HG03378 (cell line): ENCODE measurements around the gene TTC7B.

Experiments
- ATAC-seq: cut with Tn5 transposase; IDR thresholded peaks from one replicate; pipeline ENCODE4 v1.9.1; 2021; ENCODE audit warnings: mild to moderate bottlenecking, moderate library complexity; ENCODE audit not compliant: unreplicated experiment

Gene TTC7B

GRCh38 chr14:90677484-90678050 lies 138.7 kb downstream of the TTC7B start:
- ATAC-seq, result no peak

- ATAC-seq, result no peak
Measured at GRCh38 chr14:90676912-90677311, 139.3 kb downstream of the TTC7B start.

DNA sequence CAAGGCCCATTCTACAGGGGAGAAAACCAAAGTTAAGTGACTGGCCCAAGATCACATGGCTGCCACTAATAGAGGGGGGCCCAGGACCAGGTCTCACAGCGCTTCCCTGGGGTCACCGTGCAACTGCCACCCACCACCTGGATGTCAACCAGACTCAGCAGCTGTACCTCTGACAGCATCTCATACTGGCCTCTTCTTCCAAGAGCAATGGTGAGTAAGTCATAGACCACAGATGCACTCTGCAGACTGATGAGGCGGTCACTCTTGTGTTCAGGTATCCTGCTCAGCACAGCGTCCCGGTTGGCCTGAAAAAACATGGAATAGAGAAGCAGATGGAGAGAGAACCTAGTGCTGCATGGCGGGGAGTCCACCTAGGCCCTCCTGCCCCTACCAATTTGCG lies 139.9 kb downstream of the TTC7B start:
- no peak for ATAC-seq

DNA sequence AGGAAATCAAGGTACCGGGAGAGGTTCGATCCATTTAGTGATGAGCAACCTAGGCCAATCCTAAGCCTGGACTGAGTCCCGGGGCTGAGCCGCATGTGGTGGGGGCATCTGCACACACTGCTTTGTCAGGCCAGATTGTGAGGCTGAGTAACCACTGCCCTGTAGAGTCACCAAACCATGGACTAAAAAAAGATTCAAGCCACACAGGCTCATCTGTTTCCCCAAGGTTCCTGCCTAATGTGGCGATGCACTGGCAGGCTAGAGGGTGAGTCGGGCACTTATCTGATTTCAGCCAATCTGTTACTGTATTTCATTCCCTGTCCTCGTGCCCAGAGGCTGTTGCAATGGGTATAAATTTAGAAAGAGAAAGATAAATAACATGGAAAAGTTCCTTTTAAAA lies 140.8 kb downstream of the TTC7B start:
- no peak for ATAC-seq

DNA sequence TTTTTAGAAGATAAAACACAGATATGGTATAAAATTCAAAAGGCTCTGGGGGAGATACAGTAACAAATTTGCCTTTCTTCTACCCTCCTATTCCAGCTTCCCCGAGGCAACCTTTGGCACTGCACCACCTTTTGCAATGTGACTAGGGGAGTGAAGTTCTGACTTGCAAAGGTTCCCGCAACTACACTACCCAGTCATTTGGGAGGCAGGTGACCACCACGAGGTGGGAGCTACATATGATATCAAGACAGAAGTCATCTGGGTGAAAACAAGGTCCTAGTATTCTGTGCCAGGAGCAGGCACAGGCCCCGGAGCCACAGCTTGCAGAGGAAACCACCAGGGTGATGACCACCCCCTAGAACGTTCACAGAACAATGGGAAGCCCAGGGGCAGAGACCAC lies 141.5 kb downstream of the TTC7B start:
- ATAC-seq, result no peak

DNA sequence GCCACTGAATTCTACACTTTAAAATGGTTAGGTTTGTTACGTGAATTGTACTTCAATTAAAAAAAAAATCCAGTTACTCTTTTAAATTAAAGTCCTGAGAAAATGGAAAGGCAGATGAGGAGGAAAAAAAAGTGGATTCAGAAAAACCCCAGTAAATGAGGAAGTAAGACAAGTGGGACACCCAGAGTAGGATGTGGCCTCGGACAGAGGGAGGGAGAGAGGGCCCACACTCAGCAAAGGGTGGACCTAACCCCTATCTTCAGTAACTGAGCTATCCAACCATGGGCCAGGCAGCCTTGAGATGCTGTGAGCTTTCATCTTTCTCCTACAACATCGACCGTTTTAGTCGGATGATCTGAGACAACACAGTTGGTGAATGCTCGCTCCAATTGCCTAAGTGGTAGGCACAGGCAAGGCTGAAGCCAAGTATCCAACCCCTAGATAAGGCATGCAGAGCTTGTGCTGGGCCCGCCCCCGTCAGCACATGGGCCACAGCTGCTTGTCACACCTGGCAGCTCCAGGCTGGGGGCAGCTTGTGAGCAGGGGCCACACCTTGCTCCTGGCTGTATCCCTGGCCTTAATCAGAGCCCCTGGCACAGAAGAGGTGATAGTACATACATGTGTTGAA lies 142.1 kb downstream of the TTC7B start:
- ATAC-seq, result no peak

DNA sequence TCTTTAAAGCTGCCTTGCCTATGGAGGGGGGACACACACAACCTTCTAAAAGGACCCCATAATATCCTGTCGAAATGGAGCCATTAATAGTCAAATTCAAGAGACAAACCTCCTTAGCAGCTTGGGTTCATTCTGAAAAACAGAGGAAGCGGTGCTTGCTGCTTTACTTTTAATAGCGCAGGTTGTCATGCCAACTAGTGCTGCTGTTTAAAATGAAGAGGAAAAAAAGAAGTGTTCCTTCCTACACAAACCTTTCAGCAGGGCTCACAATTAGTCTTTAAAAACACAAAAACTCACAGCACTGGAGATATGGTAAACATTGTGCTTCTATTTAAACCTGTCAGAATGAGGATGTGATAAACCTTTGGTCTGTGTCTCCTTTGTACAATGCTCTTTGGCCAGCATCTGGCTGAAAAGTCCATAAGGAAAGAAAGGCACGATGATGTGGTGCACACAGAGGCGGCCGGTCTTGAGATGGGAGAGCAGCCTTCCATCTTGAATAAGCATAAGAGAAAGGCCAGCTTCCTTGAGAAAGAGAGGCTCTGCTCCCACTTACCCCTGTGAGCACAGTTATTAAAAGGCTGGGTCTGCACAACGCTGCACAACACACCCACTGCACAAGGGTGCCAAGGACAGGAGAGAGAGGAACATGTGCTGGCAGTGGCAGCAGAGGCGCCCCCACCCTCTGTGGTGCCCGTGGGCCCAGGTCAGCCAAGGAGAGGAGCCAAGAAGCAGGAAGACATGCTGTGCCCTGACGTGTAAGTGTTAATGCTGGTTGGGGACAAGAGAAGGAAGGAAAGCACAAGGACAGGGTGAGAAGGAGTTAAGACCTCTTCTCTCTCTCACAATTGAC lies 144.6 kb downstream of the TTC7B start:
- ATAC-seq, result no peak

DNA sequence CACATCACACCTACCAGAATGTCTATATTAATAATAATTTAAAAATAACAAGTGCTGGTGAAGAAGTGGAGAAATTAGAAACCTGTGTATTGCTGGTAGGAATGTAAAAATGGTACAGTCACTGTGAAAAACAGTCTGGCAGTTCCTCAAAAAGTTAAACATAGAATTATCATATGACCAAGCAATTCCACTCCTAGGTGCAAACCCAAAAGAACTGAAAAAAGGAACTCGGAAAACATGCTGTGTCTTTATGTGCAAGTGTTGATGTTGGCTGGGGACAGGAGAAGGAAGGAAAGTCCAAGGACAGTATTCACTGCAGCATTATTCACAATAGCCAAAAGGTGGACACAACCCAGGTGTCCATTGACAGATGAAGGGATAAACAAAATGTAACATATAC lies 146.5 kb downstream of the TTC7B start:
- no peak for ATAC-seq

DNA sequence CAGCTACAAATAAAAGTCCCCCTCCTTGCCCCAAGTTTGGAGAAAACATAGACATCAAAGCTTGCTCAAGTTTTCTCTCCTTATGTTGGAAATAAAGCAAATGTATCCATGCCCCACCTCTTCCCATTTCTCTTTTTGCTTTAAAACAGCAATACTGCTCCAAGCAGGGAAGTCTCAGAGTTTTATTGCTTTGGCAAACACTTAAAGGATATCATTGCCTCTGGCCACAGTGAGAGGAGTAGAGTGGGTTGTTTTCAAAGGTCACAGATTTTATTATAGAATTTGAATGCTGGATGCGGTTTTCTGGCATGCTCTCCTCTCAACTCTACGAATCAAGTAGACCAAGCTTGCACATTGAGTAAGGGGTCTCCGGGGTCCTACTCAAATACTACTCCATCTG lies 149.7 kb downstream of the TTC7B start:
- no peak for ATAC-seq

- ATAC-seq, result no peak
Measured at GRCh38 chr14:90665321-90666000, 150.8 kb downstream of the TTC7B start.

DNA sequence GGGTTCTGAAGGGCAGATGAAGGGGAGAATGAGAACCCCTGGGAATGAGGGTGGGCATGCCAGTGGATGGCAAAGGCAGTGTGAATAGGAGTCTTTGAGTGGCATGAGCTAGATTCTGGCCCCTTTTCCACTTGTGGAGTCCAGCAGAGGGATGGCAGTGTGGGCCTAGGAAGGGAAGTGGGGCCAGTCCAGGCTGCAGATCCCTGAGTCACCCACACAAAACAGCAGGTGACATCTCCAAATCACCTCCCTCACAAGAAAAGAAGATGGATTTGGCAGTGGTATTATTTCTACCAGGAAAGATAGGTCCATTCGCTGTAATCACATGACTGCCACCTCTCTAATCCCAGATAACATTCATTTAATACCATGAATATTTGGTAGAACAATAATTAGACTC lies 151.3 kb downstream of the TTC7B start:
- ATAC-seq, result no peak

DNA sequence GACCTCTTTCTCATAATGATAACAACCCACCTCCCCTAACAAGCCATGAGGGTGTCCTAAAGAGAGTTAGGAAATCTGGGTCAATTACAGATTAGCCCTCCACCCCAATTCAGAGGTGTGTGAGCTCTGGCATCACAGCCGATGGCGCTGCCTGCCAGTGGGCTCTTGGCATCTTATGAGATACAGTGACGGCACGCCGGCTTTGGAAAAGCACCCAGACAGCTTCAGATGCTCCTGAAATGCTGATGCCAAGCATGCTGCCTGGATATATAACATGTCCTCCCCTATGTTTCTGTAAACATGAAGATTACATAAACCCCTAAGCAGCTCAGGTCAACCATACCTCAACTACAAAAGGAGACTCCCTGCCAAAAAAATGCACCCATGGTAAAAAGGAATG lies 152.6 kb downstream of the TTC7B start:
- ATAC-seq, result no peak

- no peak for ATAC-seq
Measured at GRCh38 chr14:90663140-90663539, 153.1 kb downstream of the TTC7B start.

- no peak for ATAC-seq
Measured at GRCh38 chr14:90661866-90662265, 154.4 kb downstream of the TTC7B start.

- no peak for ATAC-seq
Measured at GRCh38 chr14:90660865-90661570, 155.2 kb downstream of the TTC7B start.

DNA sequence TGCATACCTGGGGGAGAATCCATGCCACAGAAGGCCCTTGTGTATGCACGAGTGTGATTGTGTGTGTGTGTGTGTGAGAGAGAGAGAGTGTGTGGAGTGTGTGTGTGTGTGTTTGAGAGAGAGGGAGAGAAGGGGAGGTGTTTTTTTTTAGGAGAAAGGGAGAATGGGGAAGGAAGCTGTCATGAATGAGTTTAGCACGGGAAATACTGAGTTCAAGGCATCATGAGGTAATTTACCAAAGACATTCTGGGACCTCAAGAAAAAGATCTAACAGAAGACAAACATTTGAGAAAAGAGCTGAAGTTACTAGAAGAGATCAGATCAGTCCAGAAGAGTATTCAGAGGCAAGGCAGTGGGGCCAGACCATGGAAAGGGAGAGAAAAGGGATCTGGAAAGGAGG lies 157.1 kb downstream of the TTC7B start:
- no peak for ATAC-seq

GRCh38 chr14:90658541-90658967 lies 157.7 kb downstream of the TTC7B start:
- no peak for ATAC-seq

DNA sequence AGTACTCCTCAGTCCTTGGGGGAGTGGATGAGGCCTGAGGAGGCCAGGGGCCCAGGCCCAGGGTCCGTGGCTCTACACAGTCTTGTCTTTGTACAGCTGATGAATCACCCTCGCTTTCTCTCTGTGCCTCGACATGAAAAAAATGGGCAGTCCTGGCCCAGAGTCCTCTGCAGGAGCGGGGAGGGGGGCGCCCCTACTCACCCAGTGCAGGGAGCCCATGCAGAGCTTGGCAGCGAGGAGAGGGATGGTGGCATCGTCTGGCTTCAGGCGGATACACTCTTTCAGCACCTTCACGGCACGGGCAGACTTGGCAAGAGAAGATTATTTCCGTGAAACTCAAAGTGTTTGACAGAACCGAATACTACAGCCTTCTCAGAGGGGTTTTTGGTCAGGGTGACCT lies 159.3 kb downstream of the TTC7B start:
- no peak for ATAC-seq

DNA sequence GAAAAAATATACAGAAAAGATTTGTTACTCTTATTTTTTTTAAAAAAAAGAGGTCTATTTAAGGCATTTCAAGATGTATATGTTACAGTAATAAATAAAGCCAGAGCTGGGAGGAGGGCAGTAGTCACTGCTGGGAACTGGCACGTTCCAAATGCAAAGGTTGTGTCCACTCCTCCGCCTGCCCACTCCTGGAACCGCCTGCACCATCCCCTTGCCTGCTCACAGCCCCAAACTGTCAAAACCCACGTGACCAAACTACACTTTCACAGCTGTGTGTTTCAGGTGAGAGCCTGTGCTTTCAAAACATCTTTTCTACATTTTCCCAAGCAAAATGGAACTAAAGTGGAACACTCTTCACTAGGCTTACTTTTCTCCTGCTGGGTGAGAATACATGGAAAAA lies 160.4 kb downstream of the TTC7B start:
- ATAC-seq, result no peak

- no peak for ATAC-seq
Measured at GRCh38 chr14:90654831-90655276, 161.4 kb downstream of the TTC7B start.

GRCh38 chr14:90652626-90653025 lies 163.6 kb downstream of the TTC7B start:
- no peak for ATAC-seq
